ENCODE data around the gene PDIA2. TPM values are rescaled to one million over a fixed set of nuclear protein-coding genes. Genes with fewer than 3 reads are reported as not detected.

PDIA2 gene
- total RNA-seq, 1 experiment from 2014 or later = not detected

DNA sequence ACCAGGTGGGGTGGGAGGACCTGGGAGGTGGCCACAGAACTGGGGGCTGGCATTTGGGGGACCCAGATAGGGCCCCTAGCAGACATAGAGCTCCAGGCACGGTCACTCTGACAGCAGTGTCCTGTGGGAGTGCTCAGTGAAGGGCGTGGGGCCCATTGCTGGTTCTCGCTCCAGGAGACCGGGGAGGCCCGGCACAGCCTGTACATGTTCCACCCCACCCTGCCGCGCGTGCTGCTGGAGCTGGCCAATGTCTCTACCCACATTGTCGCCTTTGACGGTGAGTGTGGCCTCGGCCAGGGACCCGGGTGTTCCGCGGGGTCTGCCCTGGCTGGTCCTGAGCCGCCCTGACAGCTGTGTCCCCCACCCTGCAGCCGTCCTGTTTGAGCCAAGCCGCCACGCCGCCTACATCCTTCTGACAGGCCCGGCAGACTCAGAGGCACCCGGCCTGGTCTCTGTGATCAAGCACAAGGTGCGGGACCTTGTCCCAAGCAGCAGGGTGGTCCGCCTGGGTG, 18.5 kb upstream of the PDIA2 start:
- H3F3A ChIP-seq (ENCODE audit: insufficient read depth, low read depth) = no peaks in the 10 kb centered on the region
- ChIA-PET CTCF (no interaction called here), POLR2A (ENCODE audit: unreplicated experiment) (no interaction called here)
- H3K79me2 ChIP-seq (ENCODE audit: low read depth) = no peaks in the 10 kb centered on the region
- H3K27me3 ChIP-seq (ENCODE audit: insufficient read depth, low read depth) = no peaks in the 10 kb centered on the region
- no peak overlapping the region for H3K4me2 ChIP-seq
- BruUV-seq (replicated peaks) = no TSS peak
- no peaks in the 10 kb centered on the region for H3K9me3 ChIP-seq (ENCODE audit: insufficient read depth, low read depth)
- no peak for DNase-seq
- H3K36me3 ChIP-seq (ENCODE audit: low read depth) = no peaks in the 10 kb centered on the region
- H4K20me1 ChIP-seq (ENCODE audit: insufficient read depth) = no peaks in the 10 kb centered on the region
- H3K9me2 ChIP-seq (ENCODE audit: insufficient read depth) = no peaks in the 10 kb centered on the region
- H2AFZ ChIP-seq = no peak overlapping the region
- TF ChIP-seq, protein P1, sequence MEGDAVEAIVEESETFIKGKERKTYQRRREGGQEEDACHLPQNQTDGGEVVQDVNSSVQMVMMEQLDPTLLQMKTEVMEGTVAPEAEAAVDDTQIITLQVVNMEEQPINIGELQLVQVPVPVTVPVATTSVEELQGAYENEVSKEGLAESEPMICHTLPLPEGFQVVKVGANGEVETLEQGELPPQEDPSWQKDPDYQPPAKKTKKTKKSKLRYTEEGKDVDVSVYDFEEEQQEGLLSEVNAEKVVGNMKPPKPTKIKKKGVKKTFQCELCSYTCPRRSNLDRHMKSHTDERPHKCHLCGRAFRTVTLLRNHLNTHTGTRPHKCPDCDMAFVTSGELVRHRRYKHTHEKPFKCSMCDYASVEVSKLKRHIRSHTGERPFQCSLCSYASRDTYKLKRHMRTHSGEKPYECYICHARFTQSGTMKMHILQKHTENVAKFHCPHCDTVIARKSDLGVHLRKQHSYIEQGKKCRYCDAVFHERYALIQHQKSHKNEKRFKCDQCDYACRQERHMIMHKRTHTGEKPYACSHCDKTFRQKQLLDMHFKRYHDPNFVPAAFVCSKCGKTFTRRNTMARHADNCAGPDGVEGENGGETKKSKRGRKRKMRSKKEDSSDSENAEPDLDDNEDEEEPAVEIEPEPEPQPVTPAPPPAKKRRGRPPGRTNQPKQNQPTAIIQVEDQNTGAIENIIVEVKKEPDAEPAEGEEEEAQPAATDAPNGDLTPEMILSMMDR (conservative IDR thresholded peaks at IDR 0.05) = no peak
- TF ChIP-seq EZH2 (IDR thresholded peaks at IDR 0.05; ENCODE audit: low read depth) = no peak
- no peaks in the 10 kb centered on the region for H3K4me1 ChIP-seq (replicated peaks; ENCODE audit: insufficient read depth)
- H3K4me3 ChIP-seq = no peak overlapping the region
- intact Hi-C loops (cut with micrococcal nuclease; ENCODE audit: unreplicated experiment) = no loop called here
- no peak overlapping the region for H3K27ac ChIP-seq

DNA sequence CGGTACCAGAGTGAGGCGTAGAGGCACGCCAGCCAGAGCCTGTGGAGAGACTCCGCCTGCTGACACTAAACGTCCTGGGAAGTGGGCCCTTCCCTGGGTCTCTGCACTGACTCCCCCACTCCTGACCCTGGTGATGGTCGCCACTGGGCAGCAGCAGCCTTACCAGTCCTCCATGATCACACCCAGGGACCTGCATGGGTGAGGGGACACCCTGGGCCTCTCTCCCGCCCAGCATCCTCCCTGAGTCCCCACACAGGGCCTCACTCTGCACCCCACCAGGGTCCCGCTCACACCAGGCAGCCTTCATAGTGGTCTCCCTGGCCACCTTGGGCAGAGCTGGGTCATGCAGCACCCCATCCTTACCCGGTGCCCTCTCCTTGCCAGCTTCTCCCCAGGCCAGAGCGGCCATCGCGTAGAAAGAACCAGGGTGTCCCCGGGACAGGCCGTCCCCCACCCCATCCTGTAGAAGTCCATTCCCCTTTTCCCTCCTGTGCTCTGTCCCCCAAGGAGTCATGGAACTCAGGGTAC, 17.9 kb upstream of the PDIA2 start:
- intact Hi-C loops (cut with micrococcal nuclease; ENCODE audit: unreplicated experiment) = no loop called here
- H3K27me3 ChIP-seq (ENCODE audit: insufficient read depth, low read depth) = no peaks in the 10 kb centered on the region; the same call in 1 of the 2 replicates
- no peak for DNase-seq
- H3K9me2 ChIP-seq (ENCODE audit: insufficient read depth) = no peaks in the 10 kb centered on the region
- H3F3A ChIP-seq (ENCODE audit: insufficient read depth, low read depth) = no peaks in the 10 kb centered on the region
- H3K4me1 ChIP-seq (replicated peaks; ENCODE audit: insufficient read depth) = no peaks in the 10 kb centered on the region
- H3K9me3 ChIP-seq (ENCODE audit: insufficient read depth, low read depth) = no peaks in the 10 kb centered on the region
- no peaks in the 10 kb centered on the region for H3K79me2 ChIP-seq (ENCODE audit: low read depth)
- POLR2A ChIA-PET (ENCODE audit: unreplicated experiment) = no interaction called here
- no TSS peak for BruUV-seq (replicated peaks)
- no peaks in the 10 kb centered on the region for H4K20me1 ChIP-seq (ENCODE audit: insufficient read depth)
- TF ChIP-seq, protein P1 (conservative IDR thresholded peaks at IDR 0.05) = no peak
- TF ChIP-seq EZH2 (IDR thresholded peaks at IDR 0.05; ENCODE audit: low read depth) = no peak
- H2AFZ ChIP-seq = no peak overlapping the region
- no peak overlapping the region for H3K4me2 ChIP-seq
- no peak overlapping the region for H3K27ac ChIP-seq
- no peaks in the 10 kb centered on the region for H3K36me3 ChIP-seq (ENCODE audit: low read depth)
- no peak overlapping the region for H3K4me3 ChIP-seq
- CTCF ChIA-PET = no interaction called here

DNA sequence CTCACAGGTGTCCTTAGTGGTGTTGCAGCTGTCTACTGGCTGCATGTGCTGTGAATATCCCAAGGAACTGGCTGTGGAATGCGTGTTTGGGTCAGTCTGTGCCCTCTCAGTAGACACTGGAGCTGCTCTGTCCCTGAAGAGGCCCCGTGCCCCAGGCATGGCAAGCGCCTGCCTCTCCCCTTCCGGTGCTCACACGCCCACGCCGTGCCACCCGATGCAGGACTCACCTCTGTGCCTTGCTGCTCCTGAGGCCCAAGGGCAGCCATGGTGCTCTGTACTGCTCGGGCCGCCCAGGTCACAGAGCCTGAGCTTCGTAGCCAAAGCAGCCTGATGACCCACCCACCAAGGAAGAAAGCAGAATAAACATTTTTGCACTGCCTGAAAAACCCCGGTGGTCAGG, 17.3 kb upstream of the PDIA2 start:
- H3K79me2 ChIP-seq (ENCODE audit: low read depth) = no peaks in the 10 kb centered on the region
- ChIA-PET CTCF (no interaction called here), POLR2A (ENCODE audit: unreplicated experiment) (interaction anchor here (0.5 kb wide), 1 partner anchor 10 kb away, joined by 4 read pairs; no protein-coding TSS in a partner anchor)
- H3K9me2 ChIP-seq (ENCODE audit: insufficient read depth) = no peaks in the 10 kb centered on the region
- no peaks in the 10 kb centered on the region; the same call in 1 of the 2 replicates for H3K27me3 ChIP-seq (ENCODE audit: insufficient read depth, low read depth)
- no peaks in the 10 kb centered on the region for H3F3A ChIP-seq (ENCODE audit: insufficient read depth, low read depth)
- H4K20me1 ChIP-seq (ENCODE audit: insufficient read depth) = no peaks in the 10 kb centered on the region
- H2AFZ ChIP-seq = no peak overlapping the region
- no peak for DNase-seq
- no peaks in the 10 kb centered on the region for H3K4me1 ChIP-seq (replicated peaks; ENCODE audit: insufficient read depth)
- no peak overlapping the region for H3K4me3 ChIP-seq
- no TSS peak for BruUV-seq (replicated peaks)
- intact Hi-C loops (cut with micrococcal nuclease; ENCODE audit: unreplicated experiment) = no loop called here
- no peak overlapping the region for H3K4me2 ChIP-seq
- no peak overlapping the region for H3K27ac ChIP-seq
- TF ChIP-seq EZH2 (IDR thresholded peaks at IDR 0.05; ENCODE audit: low read depth) = no peak
- TF ChIP-seq, protein P1 (conservative IDR thresholded peaks at IDR 0.05) = no peak
- no peaks in the 10 kb centered on the region for H3K9me3 ChIP-seq (ENCODE audit: insufficient read depth, low read depth)
- no peaks in the 10 kb centered on the region for H3K36me3 ChIP-seq (ENCODE audit: low read depth)
